GM19452 (cell line): ENCODE data around the gene NFATC4.

Experiments used
- ATAC-seq: cut with Tn5 transposase; IDR thresholded peaks from one replicate; pipeline ENCODE4 v1.9.1; 2021; ENCODE audit not compliant: unreplicated experiment

Gene NFATC4

GRCh38 chr14:24427537-24428508 lies 59.8 kb downstream of the NFATC4 start:
- no peak for ATAC-seq

DNA sequence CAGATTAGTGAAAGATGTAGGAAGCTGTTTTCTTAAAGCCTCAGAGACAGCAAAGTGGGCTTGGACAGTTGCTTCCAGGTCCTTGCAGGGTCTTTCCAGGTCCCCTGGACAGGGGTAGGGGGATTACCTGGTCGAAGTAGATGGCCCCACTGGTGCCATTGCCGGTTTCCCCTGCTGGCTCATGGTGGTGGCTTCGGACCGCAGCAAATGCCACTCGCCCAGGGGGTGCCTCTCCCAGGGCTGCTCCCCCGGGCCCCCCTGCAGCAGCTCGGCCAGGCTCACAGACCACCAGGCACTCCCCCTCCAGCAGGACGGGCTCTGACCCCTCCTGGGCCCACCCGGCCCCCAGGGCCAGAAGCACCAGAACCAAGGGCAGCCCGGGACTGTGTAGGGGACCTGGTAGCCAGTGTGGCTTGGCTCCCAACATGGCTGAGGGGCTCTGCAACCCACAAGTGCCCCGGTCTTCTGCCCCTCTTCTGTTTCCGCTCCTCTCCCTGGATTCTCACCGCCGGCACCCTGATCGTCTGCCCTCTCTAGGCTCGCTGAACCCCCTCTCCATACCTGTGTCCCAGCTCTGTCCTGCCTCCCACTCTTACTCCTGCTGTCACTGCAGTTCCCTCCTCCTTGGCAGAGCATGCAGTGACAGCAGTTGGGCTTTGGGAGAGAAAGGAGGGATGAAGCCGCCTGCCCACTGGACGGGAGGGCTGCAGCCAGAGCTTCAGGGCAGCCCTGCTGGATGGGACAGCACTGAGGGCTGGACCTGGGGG lies 60.8 kb downstream of the NFATC4 start:
- ATAC-seq = no peak
